H1 (cell line): Measurements from ENCODE around the gene SRR. TPM values are rescaled to one million over a fixed set of nuclear protein-coding genes. Genes with fewer than 3 reads are reported as not detected.

Source experiments
- CTCF ChIA-PET: fragments of 300-600 bp; sonication (Branson Sonifier 250); formaldehyde crosslinking; loops from one replicate; lab custom pipeline; 2021; ENCODE audit not compliant: partially characterized antibody; lab: Charles Lee
- POLR2A ChIA-PET: fragments of 300-600 bp; sonication (Branson Sonifier 250); formaldehyde crosslinking; loops from one replicate; lab custom pipeline; 2021; ENCODE audit warnings: inconsistent platforms; ENCODE audit not compliant: partially characterized antibody; lab: Charles Lee
- DNase-seq, 2 experiments: peaks; one replicate each; pipeline versions ENCODE4 v3.0.0 to v3.0.0-alpha.2; 2010 to 2022; ENCODE audit warnings: low spot score in 2 of 2, low read depth in 1 of 2, mixed read lengths in 1 of 2
- FAIRE-seq: peaks from 2 replicates; lab custom pipeline; 2011; peaks lifted over from hg19 to GRCh38; lab: Jason Lieb, UNC
- H2AFZ ChIP-seq: 2 replicates; pipeline ENCODE4 v1.8.1; 2012; ENCODE audit warnings: low read length, inconsistent platforms
- H2AK5ac ChIP-seq: 2 replicates; pipeline ENCODE4 v1.6.1; 2013; ENCODE audit warnings: low read depth, low read length
- H2BK120ac ChIP-seq: replicated peaks from 2 replicates; pipeline ENCODE3; 2013; ENCODE audit warnings: low read depth, low read length, inconsistent platforms
- H2BK12ac ChIP-seq: 2 replicates; pipeline ENCODE4 v1.6.1; 2013; ENCODE audit warnings: low read depth, low read length
- H2BK15ac ChIP-seq: 2 replicates; pipeline ENCODE4 v1.6.1; 2013; ENCODE audit warnings: low read length
- H2BK20ac ChIP-seq: 2 replicates; pipeline ENCODE4 v1.6.1; 2013; ENCODE audit warnings: low read length
- H2BK5ac ChIP-seq: 2 replicates; pipeline ENCODE4 v1.6.1; 2013; ENCODE audit warnings: low read depth, low read length
- H3K14ac ChIP-seq: 2 replicates; pipeline ENCODE4 v1.6.1; 2013; ENCODE audit warnings: inconsistent platforms; ENCODE audit not compliant: insufficient read length
- H3K18ac ChIP-seq: 2 replicates; pipeline ENCODE4 v1.6.1; 2013; ENCODE audit warnings: low read length; ENCODE audit errors: extremely low read depth
- H3K23ac ChIP-seq: 2 replicates; pipeline ENCODE4 v1.6.1; 2013; ENCODE audit warnings: inconsistent platforms; ENCODE audit not compliant: insufficient read length
- H3K23me2 ChIP-seq: 2 replicates; pipeline ENCODE4 v1.6.1; 2013; ENCODE audit warnings: low read depth, low read length
- H3K27ac ChIP-seq: 2 replicates; pipeline ENCODE4 v1.6.1; 2011; ENCODE audit warnings: low read depth, low read length, inconsistent platforms
- H3K27me3 ChIP-seq, 4 experiments: replicated peaks in 1 of 4; 1 replicate in 1 of 4; 2 replicates in 3 of 4; pipeline versions ENCODE4 v1.6.1 to v1.8.1; 2011 to 2013; ENCODE audit warnings: low read length in 3 of 4, mild to moderate bottlenecking in 3 of 4, inconsistent platforms in 2 of 4, mixed read lengths in 2 of 4, moderate library complexity in 1 of 4; ENCODE audit not compliant: control insufficient read depth in 3 of 4, insufficient read depth in 3 of 4; ENCODE audit errors: extremely low read depth in 1 of 4
- H3K36me3 ChIP-seq, 4 experiments: 2 replicates each; pipeline versions ENCODE4 v1.6.1 to v1.8.1; 2011 to 2013; ENCODE audit warnings: mild to moderate bottlenecking in 4 of 4, low read length in 3 of 4, moderate library complexity in 2 of 4, control low read depth in 1 of 4, inconsistent platforms in 1 of 4; ENCODE audit not compliant: insufficient read depth in 4 of 4, control insufficient read depth in 2 of 4
- H3K4ac ChIP-seq: replicated peaks from 2 replicates; pipeline ENCODE3; 2013; ENCODE audit warnings: low read length, low read depth, mixed read lengths, inconsistent platforms; ENCODE audit not compliant: insufficient read length
- H3K4me1 ChIP-seq, 4 experiments: replicated peaks in 1 of 4; 1 replicate in 1 of 4; 2 replicates in 3 of 4; pipeline versions ENCODE4 v1.6.1 to v1.8.1; 2011 to 2013; ENCODE audit warnings: low read length in 3 of 4, inconsistent platforms in 2 of 4, mixed read lengths in 1 of 4; ENCODE audit not compliant: insufficient read depth in 4 of 4, control insufficient read depth in 3 of 4
- H3K4me2 ChIP-seq, 2 experiments: 2 replicates each; pipeline versions ENCODE4 v1.6.1 to v1.8.1; 2011 to 2013; ENCODE audit warnings: low read depth in 2 of 2, low read length in 2 of 2, control low read depth in 1 of 2, inconsistent platforms in 1 of 2, mild to moderate bottlenecking in 1 of 2; ENCODE audit not compliant: insufficient read depth in 1 of 2
- H3K4me3 ChIP-seq, 4 experiments: fragments of 200-600, 300-600 bp in 1 of 4; sonication (generic), shearing (Covaris generic), sonication (Bioruptor Twin) in 1 of 4; 2 replicates each; pipeline versions ENCODE4 v1.5.1 to v1.8.1; 2011 to 2016; ENCODE audit warnings: low read length in 4 of 4, low read depth in 3 of 4, control low read depth in 2 of 4, inconsistent platforms in 2 of 4, mild to moderate bottlenecking in 2 of 4, mixed read lengths in 1 of 4, moderate library complexity in 1 of 4; ENCODE audit not compliant: insufficient read depth in 2 of 4; ENCODE audit errors: extremely low read depth in 1 of 4
- H3K56ac ChIP-seq: replicated peaks from 2 replicates; pipeline ENCODE3; 2013; ENCODE audit warnings: low read depth, mild to moderate bottlenecking, mixed read lengths, low read length, inconsistent platforms; ENCODE audit not compliant: insufficient read length
- H3K79me1 ChIP-seq: 2 replicates; pipeline ENCODE4 v1.6.1; 2013; ENCODE audit warnings: low read depth, low read length, control low read depth
- H3K79me2 ChIP-seq, 2 experiments: 2 replicates each; pipeline versions ENCODE4 v1.6.1 to v1.8.1; 2012 to 2013; ENCODE audit warnings: low read length in 2 of 2, mild to moderate bottlenecking in 2 of 2, inconsistent platforms in 1 of 2; ENCODE audit not compliant: insufficient read depth in 2 of 2, control insufficient read depth in 1 of 2
- H3K9ac ChIP-seq, 4 experiments: replicated peaks in 1 of 4; 1 replicate in 1 of 4; 2 replicates in 3 of 4; pipeline versions ENCODE4 v1.6.1 to v1.8.1; 2011 to 2013; ENCODE audit warnings: low read depth in 3 of 4, low read length in 3 of 4, control low read depth in 2 of 4, mild to moderate bottlenecking in 2 of 4, moderate library complexity in 2 of 4, inconsistent platforms in 1 of 4; ENCODE audit errors: extremely low read depth in 1 of 4
- H3K9me3 ChIP-seq, 2 experiments: 2 replicates each; pipeline versions ENCODE4 v1.6.1 to v1.8.1; 2012 to 2013; ENCODE audit warnings: mild to moderate bottlenecking in 2 of 2, moderate library complexity in 2 of 2, control low read depth in 1 of 2, inconsistent platforms in 1 of 2, low read depth in 1 of 2, low read length in 1 of 2, mixed read lengths in 1 of 2; ENCODE audit not compliant: insufficient read depth in 2 of 2
- H4K20me1 ChIP-seq, 2 experiments: replicated peaks in 1 of 2; 2 replicates each; pipeline versions ENCODE3 to v1.8.1; 2011 to 2013; ENCODE audit warnings: inconsistent platforms in 2 of 2, low read length in 2 of 2, mild to moderate bottlenecking in 1 of 2; ENCODE audit not compliant: insufficient read depth in 2 of 2, control insufficient read depth in 1 of 2
- H4K5ac ChIP-seq: 2 replicates; pipeline ENCODE4 v1.6.1; 2013; ENCODE audit warnings: low read length, low read depth, mixed read lengths, inconsistent platforms; ENCODE audit not compliant: insufficient read length
- H4K8ac ChIP-seq: 2 replicates; pipeline ENCODE4 v1.8.0; 2013; ENCODE audit warnings: mild to moderate bottlenecking, moderate library complexity, low read length, inconsistent platforms; ENCODE audit not compliant: insufficient read depth; ENCODE audit errors: extremely low read depth
- H4K91ac ChIP-seq: replicated peaks from 2 replicates; pipeline ENCODE3; 2013; ENCODE audit warnings: low read length, mixed read lengths, inconsistent platforms; ENCODE audit not compliant: insufficient read length
- CHD1 ChIP-seq: IDR thresholded peaks from 2 replicates; pipeline ENCODE4 v1.6.1; 2012; ENCODE audit warnings: low read depth, low read length, improper control_type of control experiment
- CREB1 ChIP-seq: IDR thresholded peaks from 2 replicates; pipeline ENCODE4 v1.6.1; 2012; ENCODE audit warnings: inconsistent platforms
- GTF2F1 ChIP-seq: IDR thresholded peaks from 2 replicates; pipeline ENCODE4 v1.6.1; 2012; ENCODE audit warnings: low read depth, low read length, improper control_type of control experiment, borderline replicate concordance
- JUND ChIP-seq: IDR thresholded peaks from 2 replicates; pipeline ENCODE4 v1.6.1; 2011; ENCODE audit warnings: mild to moderate bottlenecking, improper control_type of control experiment, low read length
- KDM5A ChIP-seq: fragments of 200-600 bp; IDR thresholded peaks from 2 replicates; pipeline ENCODE4 v1.7.1; 2012; ENCODE audit warnings: mild to moderate bottlenecking, low read length, inconsistent platforms, mixed read lengths
- MAFK ChIP-seq: IDR thresholded peaks from 2 replicates; pipeline ENCODE4 v1.6.1; 2012; ENCODE audit warnings: low read depth, mild to moderate bottlenecking, improper control_type of control experiment, low read length
- POLR2AphosphoS5 ChIP-seq: IDR thresholded peaks from 2 replicates; pipeline ENCODE4 v1.6.1; 2011; ENCODE audit warnings: low read depth, low read length
- RNF2 ChIP-seq: fragments of 200-900, 300-1000 bp; sonication (generic); IDR thresholded peaks from 2 replicates; pipeline ENCODE4 v1.7.1; 2016; ENCODE audit warnings: borderline replicate concordance, low read depth, mild to moderate bottlenecking, antibody characterized with exemption, low read length; ENCODE audit not compliant: poor library complexity, severe bottlenecking; ENCODE audit errors: missing control alignments
- SAP30 ChIP-seq: fragments of 300-600 bp; sonication (generic); IDR thresholded peaks from 2 replicates; pipeline ENCODE4 v1.7.1; 2012; ENCODE audit warnings: low read length, moderate library complexity, mild to moderate bottlenecking, inconsistent platforms; ENCODE audit not compliant: insufficient read depth, insufficient replicate concordance
- SIN3A ChIP-seq, 2 experiments: IDR thresholded peaks in 1 of 2; conservative IDR thresholded peaks in 1 of 2; 2 replicates each; pipeline ENCODE4 v1.6.1; 2011 to 2012; ENCODE audit warnings: low read length in 2 of 2, improper control_type of control experiment in 1 of 2, low read depth in 1 of 2, mild to moderate bottlenecking in 1 of 2
- SRF ChIP-seq: IDR thresholded peaks from 2 replicates; pipeline ENCODE4 v1.6.1; 2011; ENCODE audit warnings: mild to moderate bottlenecking, low read depth, low read length, moderate library complexity
- TAF1 ChIP-seq: IDR thresholded peaks from 2 replicates; pipeline ENCODE4 v1.6.1; 2011; ENCODE audit warnings: mild to moderate bottlenecking, low read depth, low read length
- TCF12 ChIP-seq: IDR thresholded peaks from 2 replicates; pipeline ENCODE4 v1.6.1; 2011; ENCODE audit warnings: low read depth, mild to moderate bottlenecking, low read length
- TEAD4 ChIP-seq: IDR thresholded peaks from 2 replicates; pipeline ENCODE4 v1.6.1; 2012; ENCODE audit warnings: low read depth, low read length, inconsistent platforms, mixed read lengths
- WGBS, 2 experiments: shearing (Covaris generic) in 1 of 2; methylation state at CpG; one replicate each; pipeline versions ENCODE4 v1.1.6 to v1.1.7; 2013 to 2015; ENCODE audit warnings: low lambda C conversion rate in 2 of 2, mixed read lengths in 2 of 2, inconsistent platforms in 1 of 2, low coverage in 1 of 2, missing lambda C conversion rate in 1 of 2; ENCODE audit not compliant: insufficient replicate concordance in 2 of 2, insufficient coverage in 1 of 2, insufficient read length in 1 of 2; ENCODE audit errors: extremely low coverage in 1 of 2, missing lambda C conversion rate in 1 of 2; 5-methylcytosine and 5-hydroxymethylcytosine counted together
- polyA plus RNA-seq, 7 experiments: library from polyadenylated mRNA; depleted of rRNA in 3 of 7; stranded (reverse) in 5 of 7; unstranded in 2 of 7; fragments of >200 nt in 5 of 7; fragments of 200-250 nt in 2 of 7; gene quantifications; 1 replicate in 5 of 7; 2 replicates in 1 of 7; 4 replicates in 1 of 7; pipeline versions ENCODE4 v1.2.1 to v1.2.3, GENCODE V29; 2011 to 2013; ENCODE audit warnings: missing spikeins in 2 of 7, mixed read lengths in 2 of 7
- total RNA-seq: library from RNA; stranded (reverse); fragmentation: NEBNext Ultra II Directional; extraction: Animal tissue kit (Norgen Biotek cat#: 25700); gene quantifications from 2 replicates; pipeline ENCODE4 v1.2.1, GENCODE V29; 2021

The SRR gene
- total and polyA plus RNA-seq, 2 of the 8 experiments (the other 6 are each of a cell fraction or from before 2014, with no cell fraction given): 3.6 to 4.5 TPM

GRCh38 chr17:2338315-2338657 lies 34.5 kb downstream of the SRR start:
- Histone ChIP-seq H3K23me2 (peaks cover 20% of the 10 kb centered on the region), H3K18ac (peak overlapping the region; percentile 94), H3K4me2 (peak overlapping the region; percentile 85 to 99), H3K27me3 (no peaks in the 10 kb centered on the region), H2AFZ (no peak overlapping the region), H3K23ac (no peak overlapping the region), H2AK5ac (no peak overlapping the region), H4K8ac (no peak overlapping the region; the same call in 1 of the 2 replicates), H3K4ac (no peak overlapping the region), H4K5ac (peak overlapping the region; percentile 15), H3K36me3 (peaks cover 18 to 26% (median 21%) of the 10 kb centered on the region in 4 experiments), H4K91ac (no peak overlapping the region), H4K20me1 (no peaks in the 10 kb centered on the region), H2BK15ac (peak overlapping the region; percentile 81; the same call in 1 of the 2 replicates), H2BK12ac (0 out of 2 replicates have a peak overlapping the region, but pooled peaks have one; percentile 60), H3K4me1 (peaks cover 3 to 30% (median 13%) of the 10 kb centered on the region in 4 experiments; a peak in 6 of 7 replicates), H2BK5ac (0 out of 2 replicates have a peak overlapping the region, but pooled peaks have one; percentile 66), H3K79me1 (peaks cover 7% of the 10 kb centered on the region), H3K9me3 (no peaks in the 10 kb centered on the region), H3K14ac (no peak overlapping the region), H3K56ac (no peak overlapping the region), H3K27ac (no peak overlapping the region), H3K4me3 (peak overlapping the region; percentile 65 to 96 (median 82)), H3K79me2 (peaks cover 0 to 35% of the 10 kb centered on the region in 2 experiments; a peak in 2 of 4 replicates), H3K9ac (peak overlapping the region in 1 of 4 experiments; percentile 14; a peak in 2 of 7 replicates), H2BK20ac (no peak overlapping the region), H2BK120ac (no peak overlapping the region)
- CTCF ChIA-PET: interaction anchor here (1.3 to 8.2 kb wide), 6 partner anchors 9 to 285 kb away, joined by 3 to 69 read pairs (median 14); no protein-coding TSS in a partner anchor
- POLR2A ChIA-PET: interaction anchor here (0.8 to 10.7 kb wide), 10 partner anchors 9 to 63 kb away, joined by 3 to 148 read pairs (median 4); partner anchors contain the start of genes MNT, SMG6 and SRR
- DNase-seq (peak in 1 of 2 experiments; percentile 53), FAIRE-seq (peak; percentile 32)
- WGBS, 2 experiments: 25% methylated on average over 5 of the region's 5 CpGs; no CpG with 5 or more reads in 1 of the 2 experiments
- TF ChIP-seq TCF12 (no peak), SRF (no peak), SAP30 (peak; percentile 34), KDM5A (no peak), JUND (peak; percentile 77), POLR2AphosphoS5 (no peak), MAFK (no peak), RNF2 (no peak), TEAD4 (no peak), CHD1 (no peak), SIN3A (conservative IDR thresholded peaks at IDR 0.05 in 1 of 2, IDR thresholded peaks at IDR 0.05 in 1 of 2; ENCODE audit: low read depth in 1 of 2, low read length in 2 of 2) (no peak), GTF2F1 (no peak), TAF1 (no peak), CREB1 (no peak)
